ENCODE measurements around the gene SBNO2. TPM values are rescaled to one million over a fixed set of nuclear protein-coding genes. Genes with fewer than 3 reads are reported as not detected.
"Not testable (repeated sequence)": the region's sequence is repeated elsewhere in the genome, so short reads cannot be mapped to it uniquely, and the experiment has no call there.

The SBNO2 gene
- total RNA-seq, 2 donors from 2014 or later = 204 to 205 TPM

GRCh38 chr19:1214862-1215731 lies 41.0 kb upstream of the SBNO2 start:
- H3K27ac Mint-ChIP-seq = no peak overlapping the region
- H3K36me3 Mint-ChIP-seq = no peaks in the 10 kb centered on the region
- no peaks in the 10 kb centered on the region for H3K9me3 Mint-ChIP-seq
- DNase-seq (ENCODE audit: low spot score) (peak; percentile 59), ATAC-seq (no peak)
- peaks cover 11 to 13% of the 10 kb centered on the region in 2 donors for H3K4me1 Mint-ChIP-seq (ENCODE audit: low read depth in 2 of 2)
- H3K4me3 Mint-ChIP-seq = no peak overlapping the region
- H3K27me3 Mint-ChIP-seq = no peaks in the 10 kb centered on the region

GRCh38 chr19:1214299-1214861 lies 40.3 kb upstream of the SBNO2 start:
- Mint-ChIP-seq H3K27ac (peak overlapping the region; percentile 77 to 97), H3K4me3 (no peak overlapping the region), H3K27me3 (no peaks in the 10 kb centered on the region), H3K36me3 (no peaks in the 10 kb centered on the region), H3K9me3 (no peaks in the 10 kb centered on the region), H3K4me1 (ENCODE audit: low read depth in 2 of 2) (peaks cover 11 to 15% of the 10 kb centered on the region in 2 donors)
- DNase-seq (ENCODE audit: low spot score) = peak; percentile 26
- peak in 1 of 2 donors; percentile 30 for ATAC-seq

GRCh38 chr19:1213391-1214286 lies 39.6 kb upstream of the SBNO2 start:
- H3K27ac Mint-ChIP-seq = peak overlapping the region; percentile 77 to 97
- H3K4me1 Mint-ChIP-seq (ENCODE audit: low read depth in 2 of 2) = peaks cover 11 to 15% of the 10 kb centered on the region in 2 donors
- no peaks in the 10 kb centered on the region for H3K36me3 Mint-ChIP-seq
- ATAC-seq = peak; percentile 54 to 75
- H3K27me3 Mint-ChIP-seq = no peaks in the 10 kb centered on the region
- peak overlapping the region; percentile 43 for H3K4me3 Mint-ChIP-seq
- H3K9me3 Mint-ChIP-seq = no peaks in the 10 kb centered on the region
- peak; percentile 59 for DNase-seq (ENCODE audit: low spot score)

- Mint-ChIP-seq H3K27ac (no peak overlapping the region), H3K27me3 (no peaks in the 10 kb centered on the region), H3K9me3 (no peaks in the 10 kb centered on the region), H3K4me3 (no peak overlapping the region), H3K36me3 (no peaks in the 10 kb centered on the region), H3K4me1 (ENCODE audit: low read depth in 2 of 2) (peaks cover 22 to 24% of the 10 kb centered on the region in 2 donors)
- ATAC-seq = no peak
- no peak for DNase-seq (ENCODE audit: low spot score)
Observed at GRCh38 chr19:1211494-1212234, 37.6 kb upstream of the SBNO2 start.

- no peak overlapping the region for H3K27ac Mint-ChIP-seq
- H3K36me3 Mint-ChIP-seq = no peaks in the 10 kb centered on the region
- peaks cover 23 to 26% of the 10 kb centered on the region in 2 donors for H3K4me1 Mint-ChIP-seq (ENCODE audit: low read depth in 2 of 2)
- H3K4me3 Mint-ChIP-seq = no peak overlapping the region
- DNase-seq (ENCODE audit: low spot score) = peak; percentile 32
- H3K9me3 Mint-ChIP-seq = no peaks in the 10 kb centered on the region
- no peak for ATAC-seq
- H3K27me3 Mint-ChIP-seq = no peaks in the 10 kb centered on the region
Observed at GRCh38 chr19:1210227-1210538, 36.1 kb upstream of the SBNO2 start.

GRCh38 chr19:1208830-1209229 lies 34.8 kb upstream of the SBNO2 start:
- H3K36me3 Mint-ChIP-seq, H3K27me3 Mint-ChIP-seq, ATAC-seq, H3K9me3 Mint-ChIP-seq, H3K4me3 Mint-ChIP-seq, H3K27ac Mint-ChIP-seq: not testable (repeated sequence)
- H3K4me1 Mint-ChIP-seq (ENCODE audit: low read depth in 2 of 2) = peaks cover 18 to 21% of the 10 kb centered on the region in 2 donors
- DNase-seq (ENCODE audit: low spot score) = peak; percentile 10

GRCh38 chr19:1206864-1207450 lies 32.9 kb upstream of the SBNO2 start:
- Mint-ChIP-seq H3K4me3 (peak overlapping the region; percentile 97), H3K4me1 (ENCODE audit: low read depth in 2 of 2) (peaks cover 17 to 21% of the 10 kb centered on the region in 2 donors), H3K27ac (peak overlapping the region; percentile 90 to 92), H3K9me3 (no peaks in the 10 kb centered on the region), H3K27me3 (no peaks in the 10 kb centered on the region), H3K36me3 (no peaks in the 10 kb centered on the region)
- ATAC-seq (no peak), DNase-seq (ENCODE audit: low spot score) (peak; percentile 63)

GRCh38 chr19:1206150-1206863 lies 32.2 kb upstream of the SBNO2 start:
- no peaks in the 10 kb centered on the region for H3K27me3 Mint-ChIP-seq
- peak; percentile 58 for DNase-seq (ENCODE audit: low spot score)
- ATAC-seq = no peak

GRCh38 chr19:1205114-1206099 lies 31.3 kb upstream of the SBNO2 start, which contains the start of gene STK11:
TSS of gene STK11 (plus strand) at chr19:1205778. CDS start at chr19:1206914, 1,136 bp downstream.
- peak; percentile 98 to 99 for ATAC-seq
- DNase-seq (ENCODE audit: low spot score) = peak; percentile 100
- Mint-ChIP-seq H3K4me1 (ENCODE audit: low read depth in 2 of 2) (peaks cover 17 to 21% of the 10 kb centered on the region in 2 donors), H3K4me3 (peak within 1 kb of the TSS; percentile 97), H3K36me3 (no peaks in the 10 kb centered on the region), H3K27ac (peak within 1 kb of the TSS; percentile 90 to 92), H3K9me3 (no peaks in the 10 kb centered on the region), H3K27me3 (no peaks in the 10 kb centered on the region)

More at GRCh38 chr19:1206150-1206863, 32.2 kb upstream of the SBNO2 start:
- Mint-ChIP-seq H3K4me1 (ENCODE audit: low read depth in 2 of 2) (peaks cover 17 to 21% of the 10 kb centered on the region in 2 donors), H3K4me3 (peak overlapping the region; percentile 97), H3K27ac (peak overlapping the region; percentile 90 to 92), H3K36me3 (no peaks in the 10 kb centered on the region), H3K9me3 (no peaks in the 10 kb centered on the region)

GRCh38 chr19:1200614-1201013 lies 26.5 kb upstream of the SBNO2 start:
- H3K36me3 Mint-ChIP-seq; H3K4me3 Mint-ChIP-seq; DNase-seq (ENCODE audit: low spot score); H3K4me1 Mint-ChIP-seq (ENCODE audit: low read depth in 2 of 2); H3K27me3 Mint-ChIP-seq; ATAC-seq; H3K9me3 Mint-ChIP-seq: not testable (repeated sequence)
- H3K27ac Mint-ChIP-seq = peak overlapping the region in 1 of 2 donors; percentile 27

- no peaks in the 10 kb centered on the region for H3K27me3 Mint-ChIP-seq
- H3K27ac Mint-ChIP-seq = no peak overlapping the region
- no peaks in the 10 kb centered on the region for H3K9me3 Mint-ChIP-seq
- DNase-seq (ENCODE audit: low spot score) = no peak
- H3K4me1 Mint-ChIP-seq (ENCODE audit: low read depth in 2 of 2) = peaks cover 4 to 9% of the 10 kb centered on the region in 2 donors
- H3K36me3 Mint-ChIP-seq = no peaks in the 10 kb centered on the region
- no peak for ATAC-seq
- H3K4me3 Mint-ChIP-seq = no peak overlapping the region
Observed at GRCh38 chr19:1199531-1199930, 25.5 kb upstream of the SBNO2 start.

Measured in natural killer cell treated with Interleukin-12 subunit alpha and Interleukin-12 subunit beta and Interleukin-15 and Interleukin-18, amount 100 ng/mL, for 72 hours (primary cell).